GM19467 (cell line): ENCODE results near the gene ZSCAN5A.
"Not testable (repeated sequence)": the region's sequence is repeated elsewhere in the genome, so short reads cannot be mapped to it uniquely, and the experiment has no call there.

Source experiments
- ATAC-seq: cut with Tn5 transposase; IDR thresholded peaks from one replicate; pipeline ENCODE4 v1.9.1; 2021; ENCODE audit warnings: mild to moderate bottlenecking, moderate library complexity; ENCODE audit not compliant: unreplicated experiment

The ZSCAN5A gene

DNA sequence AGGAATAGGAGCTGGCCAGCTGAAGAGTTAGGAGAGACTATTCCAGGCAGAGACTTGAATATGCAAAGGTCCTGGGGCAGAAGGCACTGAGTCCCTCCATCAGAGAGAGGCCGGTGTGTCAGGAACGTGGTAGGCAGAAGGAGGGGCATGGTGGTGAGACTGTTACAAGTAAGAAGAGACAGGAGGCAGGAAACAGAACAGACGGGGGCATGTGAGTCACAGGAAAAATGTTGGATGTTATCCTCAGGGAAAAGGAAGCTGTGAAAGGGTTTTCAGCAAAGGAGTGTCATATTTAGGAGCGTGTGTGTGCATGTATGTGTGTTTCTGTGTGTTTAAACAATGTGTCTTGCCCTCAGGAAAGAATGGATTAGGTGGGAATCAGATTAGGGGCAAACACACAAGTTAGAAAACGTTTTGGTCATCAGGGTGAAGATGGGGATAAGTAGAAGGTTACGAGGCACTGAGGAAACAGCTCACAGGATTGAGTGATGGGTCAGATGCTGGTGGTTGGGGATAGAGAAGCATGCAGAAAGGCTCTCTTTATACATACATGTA, 41.0 kb downstream of the ZSCAN5A start:
- ATAC-seq = no peak

DNA sequence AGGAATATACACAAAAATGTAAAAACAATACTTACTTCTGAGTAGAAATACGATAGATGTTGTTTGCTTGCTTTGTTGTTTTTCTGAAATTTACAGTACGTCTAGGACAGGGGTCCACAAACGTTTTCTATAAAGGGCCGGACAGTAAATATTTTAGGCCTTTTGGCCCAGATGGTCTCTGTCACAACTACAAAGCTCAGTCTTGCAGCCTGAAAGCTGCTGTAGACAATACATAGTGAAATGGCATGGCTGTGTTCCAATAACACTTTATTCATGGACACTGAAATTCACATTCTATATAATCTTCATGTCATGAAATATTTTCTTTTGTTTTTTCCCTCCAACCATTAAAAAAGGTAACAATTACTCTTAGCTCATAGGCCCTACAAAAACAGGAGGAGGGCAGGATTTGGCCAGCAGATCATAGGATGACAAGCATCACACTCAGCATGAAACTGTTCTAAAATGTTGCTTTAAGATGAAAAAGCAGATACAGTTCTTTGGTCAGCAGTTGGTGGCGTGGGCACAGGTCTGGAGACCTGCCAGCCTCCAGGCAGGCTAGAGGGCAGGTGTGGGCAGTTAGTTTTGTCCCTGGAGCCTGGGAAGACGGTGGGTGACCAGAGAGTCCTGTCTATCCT, 42.4 kb downstream of the ZSCAN5A start, which contains the start of gene EDDM13:
TSS of gene EDDM13 (plus strand) at position 588 of the 638 bp plus-strand sequence. CDS start 87 bp downstream, outside the sequence.
- ATAC-seq = no peak

DNA sequence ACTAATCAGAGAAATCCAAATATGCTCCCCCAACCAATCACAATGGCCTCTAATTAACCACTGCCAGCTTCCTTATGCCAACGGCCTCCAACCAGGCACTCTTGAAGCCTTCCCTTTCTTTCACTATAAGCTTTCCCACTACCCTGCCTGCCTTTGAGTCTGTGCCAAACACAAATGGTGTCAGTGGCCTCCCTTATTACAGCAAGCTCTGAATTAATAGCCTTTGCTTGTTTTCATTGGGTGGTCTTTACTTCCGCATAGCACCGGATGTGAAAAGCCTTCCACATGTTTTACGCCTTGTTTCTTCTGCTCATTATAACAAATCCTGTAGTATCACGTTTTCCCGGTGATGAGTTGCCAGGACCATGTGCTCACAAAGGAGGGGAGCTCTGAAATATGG, 43.5 kb downstream of the ZSCAN5A start:
- no peak for ATAC-seq

DNA sequence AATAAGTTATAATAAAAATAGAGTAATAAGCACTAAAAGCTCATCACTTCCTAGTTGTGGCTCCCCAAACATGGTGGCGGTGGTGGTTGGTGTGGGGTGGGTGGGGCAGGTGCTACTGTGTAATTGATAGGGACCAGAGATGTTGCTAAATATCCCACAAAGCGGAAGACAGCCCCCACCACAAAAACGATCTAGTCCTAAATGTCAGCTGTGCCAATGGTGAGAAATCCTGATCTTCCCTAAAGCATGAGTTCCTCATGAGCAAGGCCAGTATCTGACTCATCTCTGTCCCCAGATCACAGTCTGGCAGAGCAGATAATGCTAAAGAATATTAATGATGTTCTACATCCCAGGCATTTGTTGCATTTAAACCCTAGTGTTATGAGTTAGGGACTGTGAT, 44.0 kb downstream of the ZSCAN5A start:
- no peak for ATAC-seq

DNA sequence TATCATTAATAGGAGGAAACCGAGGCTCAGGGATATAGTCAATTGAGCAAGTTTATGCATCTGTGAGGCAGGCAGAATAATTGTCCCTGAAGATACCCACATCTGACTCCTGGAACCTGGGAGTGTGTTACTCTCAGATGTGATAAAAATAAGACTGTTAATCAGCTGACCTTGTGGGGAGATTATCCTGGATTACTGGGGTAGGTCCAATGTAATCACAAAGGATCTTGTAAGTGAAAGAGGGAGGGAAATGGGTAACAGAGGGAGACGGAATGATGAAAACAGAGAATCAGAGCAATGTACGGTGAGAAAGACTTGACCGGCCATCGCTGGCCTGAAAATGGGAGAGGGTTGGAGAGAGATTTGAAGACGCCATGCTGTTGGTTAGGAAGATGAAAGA, 45.3 kb downstream of the ZSCAN5A start:
- ATAC-seq = no peak

DNA sequence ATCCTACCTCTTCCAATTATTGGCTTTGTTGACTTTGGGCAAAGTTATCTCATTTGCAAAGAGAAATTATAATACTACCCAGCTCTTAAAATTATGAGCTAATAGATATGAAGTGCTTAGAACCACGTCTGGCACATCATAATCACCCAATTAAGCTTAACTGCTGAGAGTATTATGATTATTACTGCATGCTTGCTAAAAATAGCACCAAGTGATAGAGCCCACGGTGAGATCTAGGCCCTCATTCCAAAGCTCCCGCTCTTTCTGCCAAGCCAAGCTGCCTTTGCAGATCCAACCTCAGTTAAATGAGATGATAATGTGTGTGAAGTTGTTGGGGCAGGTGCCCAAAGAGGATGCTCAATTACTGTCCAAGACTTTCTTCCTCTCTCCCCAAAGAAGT, 48.6 kb downstream of the ZSCAN5A start:
- ATAC-seq = no peak

DNA sequence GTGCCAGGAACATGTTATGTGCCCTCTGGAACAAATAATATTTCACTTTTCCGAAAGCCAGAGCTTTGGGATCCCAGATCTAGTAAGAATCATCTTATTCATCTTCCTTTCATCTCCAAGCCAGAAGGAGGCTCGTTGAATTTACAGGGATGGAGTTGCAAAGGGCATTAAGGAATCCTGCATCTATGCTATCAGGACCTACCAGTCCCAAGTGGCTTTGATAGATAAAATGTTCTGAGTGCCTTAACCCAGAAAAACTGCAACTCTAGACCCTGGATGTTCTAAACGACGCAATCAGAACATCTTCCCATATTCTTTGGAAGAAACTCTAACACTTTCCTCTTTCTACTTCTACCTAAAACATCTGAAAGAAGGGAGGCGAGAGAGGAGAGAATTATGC, 51.3 kb downstream of the ZSCAN5A start:
- no peak for ATAC-seq

DNA sequence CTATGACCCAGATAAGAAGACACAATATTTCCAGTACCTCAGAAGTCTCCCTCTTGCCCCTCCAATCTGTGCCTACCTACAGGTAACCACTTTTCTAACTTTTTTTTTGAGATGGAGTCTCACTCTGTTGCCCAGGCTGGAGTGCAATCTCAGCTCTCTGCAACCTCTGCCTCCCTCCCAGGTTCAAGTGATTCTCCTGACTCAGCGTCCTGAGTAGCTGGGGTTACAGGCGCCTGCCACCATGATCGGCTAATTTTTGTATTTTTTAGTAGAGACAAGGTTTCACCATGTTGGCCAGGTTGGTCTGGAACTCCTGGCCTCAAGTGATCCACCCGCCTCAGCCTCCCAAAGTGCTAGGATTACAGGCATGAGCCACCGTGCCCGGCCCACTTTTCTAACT, 52.7 kb downstream of the ZSCAN5A start:
- not testable (repeated sequence) for ATAC-seq

DNA sequence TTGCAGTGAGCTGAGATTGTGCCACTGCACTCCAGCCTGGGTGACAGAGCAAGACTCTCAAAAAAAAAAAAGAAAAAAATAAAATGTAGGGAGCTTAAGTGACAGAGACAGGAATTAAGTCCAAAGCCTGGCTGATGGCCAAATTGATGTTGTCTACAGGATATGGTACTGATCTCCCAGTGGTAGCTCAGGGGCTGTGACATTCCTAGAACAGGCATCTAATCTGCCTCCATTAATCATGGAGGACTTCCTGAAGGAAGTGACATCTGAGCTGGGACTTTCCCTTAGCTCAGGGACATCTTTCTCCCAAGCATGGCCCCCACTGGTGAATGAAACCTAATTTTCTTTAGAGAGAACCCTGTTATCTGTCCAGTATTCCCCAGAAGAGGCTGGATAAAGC, 53.5 kb downstream of the ZSCAN5A start:
- ATAC-seq = no peak

DNA sequence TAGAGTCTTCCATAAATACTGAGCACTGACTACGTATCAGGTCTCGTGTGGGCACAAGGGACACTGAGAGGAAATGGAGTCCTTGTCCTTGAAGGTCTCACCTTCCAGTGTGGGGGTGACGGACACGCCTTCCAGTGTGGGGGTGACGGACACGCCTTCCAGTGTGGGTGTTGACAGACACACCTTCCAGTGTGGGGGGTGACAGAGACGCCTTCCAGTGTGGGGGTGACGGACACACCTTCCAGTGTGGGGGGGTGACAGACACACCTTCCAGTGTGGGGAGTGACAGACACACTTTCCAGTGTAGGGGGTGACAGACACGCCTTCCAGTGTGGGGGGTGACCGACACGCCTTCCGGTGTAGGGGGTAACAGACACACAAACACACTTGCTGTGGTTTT, 56.4 kb downstream of the ZSCAN5A start:
- no peak for ATAC-seq

DNA sequence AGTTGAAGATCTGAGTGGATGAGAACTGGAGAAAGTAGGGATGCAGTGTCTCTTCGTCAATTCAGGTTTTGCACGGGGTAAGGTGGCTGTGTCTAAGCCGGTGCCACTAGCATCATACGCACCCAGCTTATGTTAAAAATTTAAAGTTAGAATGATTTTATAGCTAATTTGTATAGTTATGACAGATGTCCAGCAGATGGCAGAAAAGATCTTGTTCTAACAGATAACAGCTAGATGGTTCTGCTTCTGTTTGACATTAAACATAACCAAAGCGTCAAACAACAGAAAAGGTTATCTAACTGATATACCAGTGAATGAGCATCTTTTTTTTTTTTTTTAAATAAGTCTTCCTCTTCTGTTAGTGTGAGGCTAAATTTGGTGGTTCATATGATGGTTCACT, 60.9 kb downstream of the ZSCAN5A start:
- ATAC-seq = no peak

DNA sequence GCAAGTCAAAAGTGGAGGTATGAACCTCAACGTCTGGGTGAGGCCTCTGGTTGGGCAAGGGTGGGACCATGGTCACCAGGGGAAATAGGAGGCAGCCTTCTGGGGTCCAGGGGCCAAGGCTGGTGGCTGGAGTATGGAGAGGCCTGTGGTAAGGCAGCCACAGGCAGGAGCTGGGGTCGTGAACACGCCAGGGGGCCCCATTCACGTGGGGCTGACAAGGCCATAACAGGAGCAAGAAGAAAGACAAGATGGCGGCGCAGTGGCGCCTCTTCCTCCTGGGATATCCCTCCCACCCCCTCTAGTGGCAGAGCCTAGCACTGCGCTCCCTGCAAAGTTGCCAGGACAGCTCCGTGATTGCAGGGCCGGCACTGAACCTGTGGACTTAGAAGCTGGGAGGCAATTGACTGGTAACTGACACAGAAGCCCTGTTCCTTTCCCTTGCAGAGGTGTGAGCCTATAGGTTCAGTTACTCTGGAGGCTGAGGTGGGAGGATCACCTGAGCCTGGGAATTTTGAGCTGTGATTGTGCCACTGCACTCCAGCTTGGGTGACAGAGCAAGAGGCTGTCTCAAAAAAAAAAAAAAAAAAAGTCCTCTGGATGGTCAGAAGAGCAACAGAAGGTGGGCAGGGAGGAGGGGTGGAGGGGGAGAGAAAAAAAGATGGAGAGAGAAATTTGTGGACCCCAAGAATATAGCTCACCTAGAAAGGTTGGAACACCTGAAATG, 61.8 kb downstream of the ZSCAN5A start:
- ATAC-seq = no peak

DNA sequence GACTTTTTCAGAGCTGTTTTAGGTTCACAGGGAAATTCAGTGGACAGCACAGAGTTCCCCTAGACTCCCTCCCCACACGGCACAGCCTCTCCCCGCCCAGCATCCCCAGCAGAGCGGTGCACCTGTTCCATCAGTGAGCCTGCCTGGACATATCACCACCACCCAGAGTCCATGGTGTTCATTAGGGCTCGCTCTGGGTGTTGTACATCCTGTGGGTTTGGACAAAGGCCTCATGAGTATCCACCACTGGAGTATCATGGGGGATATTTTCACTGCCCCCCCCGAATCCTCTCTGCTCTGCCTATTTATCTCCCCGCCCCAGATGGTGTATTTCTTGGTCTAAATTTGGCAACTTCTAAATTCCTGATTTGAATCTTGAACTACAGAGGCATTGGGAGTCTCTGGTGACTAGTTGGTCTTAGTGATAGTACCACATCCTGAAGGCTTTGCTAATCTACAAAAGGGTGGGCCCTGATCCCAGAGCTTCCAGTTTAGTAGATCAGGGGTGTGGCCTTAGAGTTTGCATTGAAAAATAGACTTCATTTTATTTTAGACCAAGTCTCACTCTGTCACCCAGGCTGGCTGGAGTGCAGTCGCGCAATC, 65.8 kb downstream of the ZSCAN5A start:
- ATAC-seq = not testable (repeated sequence)

DNA sequence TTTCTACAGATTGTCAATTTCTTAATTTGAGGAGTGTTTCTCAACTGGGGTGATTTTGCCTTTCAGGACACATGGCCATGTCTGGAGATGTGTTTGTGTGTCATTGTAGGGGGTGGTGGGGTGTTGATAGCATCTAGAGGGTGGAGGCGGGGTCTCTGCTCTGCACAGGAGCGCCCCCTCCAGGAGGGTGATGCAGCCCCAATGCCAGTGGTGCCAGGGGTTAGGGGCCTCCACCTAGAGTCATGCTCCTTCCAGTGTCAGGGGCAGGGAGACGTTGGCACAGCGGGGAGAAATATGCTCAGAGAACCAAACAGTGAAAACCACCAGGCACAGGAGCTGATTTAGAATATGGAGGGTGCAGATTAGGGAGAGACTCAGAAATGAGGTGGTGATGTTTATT, 68.9 kb downstream of the ZSCAN5A start:
- ATAC-seq = not testable (repeated sequence)

DNA sequence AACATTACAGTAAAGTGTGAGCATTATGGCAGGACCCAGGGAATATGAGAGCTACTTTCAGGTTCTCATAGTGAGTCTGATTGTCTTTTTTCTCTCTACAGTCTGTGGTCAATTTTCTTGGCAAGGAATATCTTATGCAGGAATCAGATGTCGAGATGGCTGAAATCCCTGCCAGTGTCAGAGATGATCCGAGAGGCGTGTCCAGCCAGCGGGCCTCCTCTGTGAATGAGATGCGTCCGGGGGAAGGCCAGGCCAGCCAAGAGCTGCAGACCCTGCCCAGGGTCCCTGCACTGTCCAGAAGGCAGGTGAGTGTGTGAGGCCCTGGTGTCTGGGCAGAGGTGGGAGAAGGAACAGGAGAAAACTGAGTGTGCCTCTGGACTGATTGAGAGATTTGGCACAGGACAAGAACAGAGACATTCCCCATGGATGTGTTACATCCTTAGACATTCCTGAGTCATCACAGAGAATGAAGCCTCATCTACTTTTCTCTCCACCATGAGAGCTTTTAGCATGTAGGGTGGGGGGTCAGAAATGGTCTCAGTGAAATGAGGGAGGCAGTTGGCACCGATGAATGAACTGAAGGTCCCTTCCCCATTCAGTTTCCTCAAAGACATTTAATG, 69.4 kb downstream of the ZSCAN5A start:
- ATAC-seq = no peak

DNA sequence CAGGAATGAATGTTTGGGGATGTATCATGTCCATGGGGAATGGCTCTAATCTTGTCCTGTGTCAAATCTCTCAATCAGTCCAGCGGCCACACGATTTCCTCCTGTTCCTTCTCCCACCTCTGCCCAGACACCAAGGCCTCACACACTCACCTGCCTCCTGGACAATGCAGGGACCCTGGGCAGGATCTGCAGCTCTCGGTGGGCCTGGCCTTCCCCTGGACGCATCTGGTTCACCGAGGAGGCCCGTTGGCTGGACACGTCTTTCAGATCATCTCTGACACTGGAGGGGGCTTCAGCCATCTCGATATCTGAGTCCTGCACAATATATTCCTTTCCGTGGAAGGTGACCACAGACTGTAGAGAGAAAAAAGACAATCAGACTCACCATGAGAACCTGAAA, 91.2 kb downstream of the ZSCAN5A start:
- ATAC-seq = no peak

DNA sequence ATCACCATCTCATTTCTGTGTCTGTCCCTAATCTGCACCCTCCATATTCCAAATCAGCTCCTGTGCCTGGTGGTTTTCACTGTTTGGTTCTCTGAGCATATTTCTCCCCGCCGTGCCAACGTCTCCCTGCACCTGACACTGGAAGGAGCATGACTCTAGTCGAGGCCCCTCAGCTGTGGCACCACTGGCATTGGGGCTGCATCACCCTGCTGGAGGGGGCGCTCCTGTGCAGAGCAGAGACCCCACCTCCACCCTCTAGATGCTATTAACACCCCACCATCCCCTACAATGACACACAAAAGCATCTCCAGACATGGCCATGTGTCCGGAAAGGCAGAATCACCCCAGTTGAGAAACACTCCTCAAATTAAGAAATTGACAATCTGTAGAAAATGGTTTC, 91.7 kb downstream of the ZSCAN5A start:
- ATAC-seq = no peak

DNA sequence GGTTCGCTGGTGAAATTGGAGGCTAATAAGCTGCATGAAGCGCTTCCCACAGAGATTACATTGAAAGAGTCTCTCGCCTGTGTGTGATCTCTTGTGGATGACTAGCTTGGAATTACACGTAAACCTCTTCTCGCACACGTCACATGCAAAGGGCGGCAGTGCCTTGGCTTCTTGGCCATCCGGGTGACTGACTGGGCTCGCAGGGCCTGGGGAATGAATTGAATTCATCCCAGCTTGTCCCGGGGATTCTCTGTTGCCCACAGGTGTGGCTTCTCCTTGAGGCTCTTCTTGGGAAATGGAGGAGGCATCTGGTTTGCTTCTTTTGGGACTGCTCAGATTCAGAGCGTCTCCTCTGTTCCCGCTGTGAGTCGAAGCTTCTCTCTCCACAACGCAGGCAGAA, 92.8 kb downstream of the ZSCAN5A start:
- no peak for ATAC-seq

DNA sequence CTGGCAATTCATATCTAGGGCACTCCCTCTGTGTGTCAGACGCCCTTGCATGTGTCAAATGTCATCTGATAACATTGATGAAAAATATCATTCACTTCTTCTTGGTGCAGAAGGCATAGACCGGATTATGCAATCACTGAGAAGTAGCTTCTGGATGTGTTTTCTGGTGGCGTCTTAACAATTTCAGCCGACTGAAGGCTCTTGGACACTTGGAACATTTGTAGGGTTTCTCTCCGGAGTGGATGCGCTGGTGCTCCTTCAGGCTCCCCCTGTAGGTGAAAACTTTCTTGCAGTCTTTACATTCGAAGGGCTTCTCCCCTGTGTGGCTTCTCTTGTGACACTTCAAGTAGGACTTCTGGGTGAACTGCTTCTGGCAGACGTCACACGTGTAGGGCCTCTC, 93.2 kb downstream of the ZSCAN5A start:
- ATAC-seq = not testable (repeated sequence)

DNA sequence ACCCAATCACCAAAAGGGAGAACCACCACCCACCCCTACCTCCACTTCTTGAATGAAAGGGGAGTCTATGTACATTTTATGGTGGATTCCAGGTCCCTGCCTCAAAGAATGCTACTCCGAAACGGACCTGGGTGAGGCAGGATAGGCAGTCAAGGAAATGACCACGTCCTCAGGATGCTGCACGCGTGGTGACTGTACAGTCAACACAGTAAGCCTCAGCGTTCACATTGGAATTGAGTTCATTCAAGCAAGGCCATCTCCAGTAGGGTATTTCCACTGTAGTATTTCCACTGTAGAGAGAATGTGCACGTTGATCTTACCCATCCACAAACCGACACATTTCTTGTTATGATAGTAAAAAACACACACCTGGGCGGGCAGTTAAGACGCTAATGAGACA, 95.7 kb downstream of the ZSCAN5A start:
- no peak for ATAC-seq
